NCI-H510A treated with DMSO at 0.1 percent for 48 hours (cell line): ENCODE data around the gene CMIP.

Experiments used
- DNase-seq: peaks from one replicate; lab custom pipeline; 2025; lab: John Stamatoyannopoulos, UW

The CMIP gene

DNA sequence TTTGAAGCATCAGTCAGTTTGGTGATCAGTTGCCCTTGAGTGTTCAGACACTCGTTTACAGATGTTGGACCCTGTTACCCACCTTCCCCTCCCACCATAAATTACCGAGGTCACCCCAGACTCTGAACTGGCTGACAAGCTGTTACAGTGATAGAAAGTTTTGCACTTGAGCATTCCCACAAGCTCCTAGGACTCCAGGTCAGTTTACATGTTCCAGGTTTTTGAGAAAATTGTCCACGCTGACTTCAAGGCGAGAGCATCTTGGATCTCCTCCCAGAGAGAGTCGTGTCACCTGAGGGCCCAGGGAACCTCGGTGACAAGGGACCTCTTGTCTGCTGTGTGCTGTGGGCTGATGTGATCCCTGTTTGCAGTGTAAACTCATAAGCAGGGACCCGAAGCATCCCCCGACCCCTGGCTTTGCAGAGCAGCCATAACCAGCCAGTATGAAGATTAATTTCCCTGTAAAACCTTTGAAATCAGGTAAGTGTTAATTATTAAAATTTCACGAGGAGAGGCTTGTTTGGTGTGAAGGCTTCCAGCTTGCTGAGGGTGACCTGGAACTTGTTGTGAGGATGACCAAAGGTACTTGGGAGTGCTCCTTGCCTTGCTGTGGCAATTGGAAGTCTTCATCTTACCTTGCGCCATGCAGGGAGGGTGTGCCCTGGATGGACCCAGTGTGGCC, 91.2 kb downstream of the CMIP start:
- DNase-seq, result no peak

DNA sequence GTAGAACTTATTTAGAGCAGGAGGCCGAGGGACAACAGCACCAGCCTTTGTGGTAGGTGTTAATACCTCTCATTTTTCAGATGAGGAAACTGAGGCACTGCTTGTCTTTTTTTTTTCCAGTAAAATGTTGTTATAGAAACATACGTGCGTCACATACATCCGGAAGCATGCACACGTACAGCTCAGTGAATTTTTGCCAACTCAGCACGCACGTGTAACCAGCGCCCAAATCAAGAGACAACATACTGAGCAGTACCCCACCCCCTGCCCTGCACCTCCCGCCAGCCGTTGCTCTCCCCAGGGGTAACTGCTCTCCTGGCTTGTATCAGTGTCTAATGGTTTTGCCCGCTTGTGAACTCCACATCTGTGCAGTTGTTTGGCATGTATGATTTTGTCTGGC, 92.0 kb downstream of the CMIP start:
- DNase-seq, result no peak

DNA sequence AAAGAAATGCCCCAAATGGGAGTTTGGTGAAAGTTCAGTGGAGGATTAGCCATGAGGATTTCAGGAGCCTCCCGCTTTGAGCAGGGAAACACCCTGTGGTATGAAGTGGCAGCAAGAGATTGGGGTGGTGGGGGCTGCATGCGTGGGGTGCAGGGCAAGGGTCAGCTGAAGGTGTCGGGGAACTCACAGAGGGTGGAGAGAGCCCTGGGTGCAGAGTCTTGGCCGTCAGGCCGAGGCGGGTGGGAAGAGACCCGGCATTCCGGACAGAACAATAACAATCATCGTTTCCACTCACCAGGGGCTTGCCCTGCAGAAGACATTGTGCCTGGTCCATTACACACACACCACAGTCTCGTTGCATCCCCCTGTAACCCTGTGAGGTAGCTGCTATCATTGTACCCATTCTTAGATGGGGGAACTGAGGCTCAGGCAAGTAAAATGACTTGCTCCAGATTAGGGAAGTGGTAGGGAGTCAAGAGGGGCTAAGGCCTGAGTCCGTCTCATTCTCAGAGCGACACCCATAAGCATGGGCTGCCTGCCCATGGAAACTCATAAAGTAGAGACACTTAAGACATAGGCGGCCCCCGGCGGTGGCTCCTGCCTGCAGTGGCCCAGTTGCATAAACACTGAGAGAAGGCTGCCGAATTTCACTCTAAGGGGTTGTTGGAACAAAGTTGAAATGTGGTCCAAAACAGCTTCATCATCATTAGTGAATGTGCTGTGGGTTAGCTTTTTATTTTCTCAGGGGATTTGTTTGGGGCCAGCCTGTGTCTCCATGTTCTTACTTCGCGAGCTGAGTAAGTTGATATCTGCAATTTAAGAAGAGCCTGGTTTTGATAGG, 93.3 kb downstream of the CMIP start:
- no peak for DNase-seq

DNA sequence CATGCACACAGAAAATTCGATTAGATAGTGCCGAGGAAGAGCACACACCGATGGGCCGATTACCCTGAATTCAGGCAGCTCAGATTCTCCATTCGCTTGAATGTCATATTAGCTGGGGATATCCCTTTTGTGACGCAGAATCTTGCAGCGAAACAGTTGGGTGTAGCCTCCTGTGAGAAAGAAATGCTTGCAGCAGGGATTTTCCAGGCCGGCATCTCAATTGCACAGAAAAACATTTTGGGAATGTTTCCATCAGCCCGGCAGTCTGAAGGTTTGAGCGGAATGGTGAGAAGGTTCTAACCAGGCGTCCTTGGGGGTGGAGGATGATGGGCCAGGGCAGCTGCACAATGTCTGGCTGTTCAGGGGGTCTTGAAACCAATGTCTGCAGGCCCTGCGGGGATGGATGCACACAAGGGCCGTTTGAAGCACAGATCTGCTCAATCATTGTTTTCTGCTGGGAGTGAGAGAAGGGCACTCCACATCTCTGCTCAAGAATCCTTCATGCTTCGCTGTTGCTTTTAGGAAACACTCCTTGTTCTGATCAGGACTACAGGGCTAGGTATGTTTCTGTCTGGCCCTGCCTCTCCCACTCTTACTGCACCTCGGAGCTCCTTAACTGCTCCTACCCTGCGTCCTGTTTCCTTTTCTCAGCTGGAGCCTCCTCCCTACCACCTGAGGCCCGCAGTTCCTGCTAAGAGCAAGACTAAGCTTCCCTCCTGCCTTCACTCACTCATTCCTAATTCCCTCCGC, 94.6 kb downstream of the CMIP start:
- no peak for DNase-seq

DNA sequence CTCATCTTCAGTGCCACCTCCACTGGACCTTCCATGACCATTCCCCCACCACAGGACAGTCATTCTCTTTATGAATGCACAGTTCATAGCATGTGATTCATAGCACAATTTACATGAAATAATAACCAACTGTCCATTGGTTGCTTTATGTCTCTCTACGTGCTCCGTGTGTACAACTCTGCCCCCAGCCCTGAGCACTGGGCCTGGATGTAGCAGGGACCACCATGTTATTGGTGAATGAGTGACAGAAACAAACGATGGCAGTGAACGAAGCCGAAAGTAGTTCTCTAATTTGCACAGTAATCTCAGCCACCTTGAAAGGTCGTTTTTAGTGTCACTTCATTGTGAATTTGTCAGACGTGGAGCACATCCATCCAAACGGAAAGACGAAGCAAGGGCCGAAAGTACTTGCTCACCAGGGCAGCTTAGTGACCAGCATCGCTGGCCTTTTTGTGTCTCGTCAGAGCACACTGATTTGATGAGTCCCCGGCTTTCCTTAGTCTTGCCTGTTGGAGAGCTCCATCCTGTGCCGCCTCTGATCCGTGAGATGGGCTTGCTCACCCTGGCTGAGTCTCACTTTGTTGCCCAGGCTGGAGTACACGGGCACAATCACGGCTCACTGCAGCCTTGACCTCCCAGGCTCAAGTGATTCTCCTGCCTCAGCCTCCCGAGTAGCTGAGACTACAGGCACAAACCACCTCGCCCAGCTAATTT, 95.3 kb downstream of the CMIP start:
- no peak for DNase-seq

DNA sequence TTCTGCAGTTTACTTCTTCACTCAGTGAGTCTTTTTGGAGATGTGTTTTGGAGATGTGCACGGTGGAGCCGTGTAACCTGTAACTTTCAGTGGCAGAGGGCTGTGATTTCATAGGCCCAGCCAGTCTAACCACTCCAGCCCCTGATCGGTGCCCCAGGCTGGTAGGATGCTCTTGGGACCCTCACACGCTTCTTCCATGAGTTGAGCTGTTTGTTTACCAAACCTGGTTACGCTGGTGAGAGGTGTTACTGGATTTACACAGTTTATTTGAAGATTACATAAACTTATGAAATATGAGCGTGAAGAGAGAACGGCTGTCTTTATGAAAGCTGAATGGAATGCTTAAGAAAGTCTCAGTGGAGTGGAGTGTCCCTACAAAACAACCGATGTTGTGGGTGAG, 96.7 kb downstream of the CMIP start:
- no peak for DNase-seq

DNA sequence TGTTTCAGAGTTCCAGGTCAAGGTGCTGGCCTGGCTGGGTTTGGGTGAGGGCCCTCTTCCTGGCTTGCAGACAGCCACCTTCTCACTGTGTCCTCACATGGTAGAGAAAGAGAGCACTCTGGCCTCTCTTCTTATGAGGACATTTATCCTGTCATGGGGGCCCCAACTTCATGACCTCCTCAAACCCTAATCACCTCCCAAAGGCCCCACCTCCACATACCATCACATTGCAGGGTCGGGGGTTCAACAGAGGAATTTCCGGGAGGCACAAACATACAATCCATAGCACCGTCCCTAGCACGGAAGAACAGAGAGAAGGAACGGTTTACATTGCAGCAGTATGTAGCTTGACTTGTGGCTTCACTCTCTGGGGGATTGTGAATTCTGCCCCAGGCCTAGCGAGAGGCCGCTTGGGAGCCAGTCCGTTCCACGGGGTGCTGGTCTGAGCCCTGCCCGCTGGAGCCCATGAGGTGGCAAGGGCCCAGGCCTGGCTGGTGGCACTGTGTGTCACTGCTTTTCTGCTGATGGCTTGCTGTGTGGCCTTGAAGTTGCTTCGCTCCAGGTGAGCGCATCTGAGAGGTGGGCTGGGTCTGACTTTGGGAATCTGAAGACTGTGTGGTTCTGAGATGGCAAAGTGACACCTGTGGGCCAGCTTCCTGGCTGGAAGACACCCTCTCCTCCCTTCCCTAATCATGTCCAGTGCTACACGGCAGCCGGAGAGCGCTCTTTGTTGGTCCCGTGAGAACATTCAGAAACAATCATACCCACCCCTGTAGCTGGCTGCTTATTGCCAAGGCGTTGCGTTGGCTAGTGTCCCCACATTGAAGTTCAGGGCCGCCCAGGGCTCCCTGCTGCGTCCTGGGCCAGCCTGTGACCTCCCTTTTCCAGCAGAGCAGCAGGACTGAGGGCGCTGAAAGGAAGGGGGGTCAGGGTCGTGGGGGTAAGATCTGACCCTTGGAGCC, 98.3 kb downstream of the CMIP start:
- no peak for DNase-seq

DNA sequence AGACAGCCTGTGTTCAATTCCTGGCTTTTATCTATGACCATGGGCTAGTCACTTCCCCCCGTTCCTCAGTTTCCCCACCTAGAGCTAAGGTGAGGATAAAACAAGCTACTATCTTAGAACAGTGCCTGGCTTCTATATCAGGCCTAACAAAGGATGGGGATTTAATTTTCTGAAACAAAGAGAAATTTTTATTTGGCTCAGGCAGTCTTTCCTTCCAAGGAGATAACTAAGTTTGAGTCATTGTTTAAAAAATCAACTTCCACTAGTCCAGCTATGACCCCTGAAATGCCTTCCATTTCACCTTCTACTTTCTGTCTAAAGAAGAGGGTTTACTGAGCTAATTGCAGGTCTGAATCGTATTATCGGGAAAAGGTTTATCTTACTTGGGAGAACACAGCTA, 99.0 kb downstream of the CMIP start:
- DNase-seq, result no peak

DNA sequence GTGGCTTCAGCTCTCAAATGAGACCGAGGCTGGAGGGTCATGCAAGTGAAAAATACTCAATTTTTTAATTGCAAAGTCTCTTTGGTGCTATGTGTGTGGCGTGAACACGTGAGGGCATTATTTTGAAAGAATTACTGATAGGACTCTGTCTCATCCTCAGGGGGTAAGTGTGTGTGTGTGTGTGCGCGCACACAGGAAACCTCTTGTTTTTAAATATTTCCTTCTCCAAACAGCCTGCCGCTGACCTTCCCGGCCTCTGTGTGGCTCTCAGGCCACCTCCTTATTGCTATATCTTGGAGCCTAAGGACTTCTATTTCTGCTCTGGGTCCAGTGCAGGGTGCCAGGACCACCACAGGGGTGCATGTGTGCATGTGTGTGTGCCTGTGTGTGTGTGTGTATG, 99.7 kb downstream of the CMIP start:
- no peak for DNase-seq

DNA sequence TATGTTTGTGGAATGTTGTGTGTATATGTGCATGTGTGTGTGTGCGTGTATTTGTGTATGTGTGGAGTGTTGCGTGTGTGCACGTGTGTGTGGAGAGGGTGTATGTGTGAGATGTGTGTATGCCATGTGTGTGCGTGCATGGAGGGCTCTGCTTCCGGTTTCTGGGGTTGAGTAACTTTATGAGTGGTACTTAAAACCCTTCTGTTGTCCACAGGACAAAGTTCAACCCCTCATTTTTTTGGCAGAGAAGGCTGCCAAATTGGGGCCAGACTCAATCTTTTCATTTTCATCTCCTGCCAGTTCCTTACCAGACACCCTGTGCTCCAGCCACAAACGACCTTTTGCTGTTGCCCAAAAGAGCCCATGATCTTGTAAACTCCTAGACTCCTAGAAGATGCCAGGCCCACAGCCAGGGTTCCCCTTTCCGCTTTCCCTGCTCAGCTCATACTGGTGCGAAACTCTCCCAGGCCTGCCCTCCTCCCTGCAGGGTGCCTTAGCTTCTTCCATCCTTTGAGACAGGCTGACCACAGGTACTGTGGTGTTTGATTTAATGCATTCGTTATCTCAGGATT, 100.2 kb downstream of the CMIP start:
- DNase-seq, result no peak

DNA sequence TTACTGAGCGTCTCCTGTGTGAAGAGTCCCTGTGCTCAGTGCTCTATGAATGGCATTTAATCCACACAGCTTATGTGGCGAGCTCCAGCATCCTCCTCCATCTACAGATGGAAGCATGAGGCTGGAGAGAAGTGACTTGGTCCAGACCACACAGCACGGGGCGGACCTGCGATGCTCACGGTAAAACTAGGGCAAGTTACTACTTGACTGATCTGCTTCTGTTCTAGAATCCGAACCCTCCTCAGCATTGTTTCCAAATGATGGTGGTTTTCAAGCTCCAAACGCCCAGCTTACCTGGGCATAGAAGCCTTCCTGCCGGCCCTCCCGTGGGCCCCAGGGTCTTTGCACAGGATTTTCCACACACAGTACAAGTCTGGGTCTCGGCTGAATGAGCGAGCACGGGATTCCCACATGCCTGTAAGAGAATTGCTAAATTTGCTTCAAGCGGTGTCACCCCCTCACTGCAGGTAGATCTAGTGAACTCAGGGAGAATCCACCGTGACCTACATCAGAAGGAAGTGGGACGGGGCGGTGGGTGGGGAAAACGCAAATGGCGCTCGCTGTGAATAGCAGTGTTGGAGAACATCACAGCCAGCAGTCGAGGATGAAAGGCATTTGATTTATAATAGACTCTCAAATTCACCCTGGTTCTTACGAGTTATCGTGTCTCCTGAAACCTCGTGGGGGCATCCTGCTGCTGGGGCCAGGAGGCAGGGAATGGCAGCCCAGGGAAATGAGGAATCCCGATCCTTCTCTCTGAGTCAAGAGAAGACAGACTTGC, 101.1 kb downstream of the CMIP start:
- no peak for DNase-seq

DNA sequence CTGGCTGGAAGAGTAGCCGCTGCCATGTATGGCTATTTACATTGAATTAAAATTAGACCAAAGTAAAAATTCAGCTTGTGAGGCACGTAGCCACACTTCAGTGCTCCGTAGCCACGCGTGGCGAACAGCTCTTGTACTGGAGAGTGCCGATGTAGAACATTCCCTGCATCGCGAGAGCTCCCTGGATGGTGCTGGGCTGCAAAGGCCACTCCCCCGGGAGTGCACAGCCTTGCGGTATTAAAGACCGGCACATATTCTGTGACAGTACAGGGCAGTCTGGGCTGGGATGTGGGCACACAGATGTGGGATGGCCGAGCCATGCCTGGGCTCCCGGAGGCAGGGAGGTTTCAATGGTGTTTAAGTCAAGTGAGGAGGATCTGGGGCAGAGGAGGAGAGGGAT, 102.2 kb downstream of the CMIP start:
- DNase-seq, result no peak

DNA sequence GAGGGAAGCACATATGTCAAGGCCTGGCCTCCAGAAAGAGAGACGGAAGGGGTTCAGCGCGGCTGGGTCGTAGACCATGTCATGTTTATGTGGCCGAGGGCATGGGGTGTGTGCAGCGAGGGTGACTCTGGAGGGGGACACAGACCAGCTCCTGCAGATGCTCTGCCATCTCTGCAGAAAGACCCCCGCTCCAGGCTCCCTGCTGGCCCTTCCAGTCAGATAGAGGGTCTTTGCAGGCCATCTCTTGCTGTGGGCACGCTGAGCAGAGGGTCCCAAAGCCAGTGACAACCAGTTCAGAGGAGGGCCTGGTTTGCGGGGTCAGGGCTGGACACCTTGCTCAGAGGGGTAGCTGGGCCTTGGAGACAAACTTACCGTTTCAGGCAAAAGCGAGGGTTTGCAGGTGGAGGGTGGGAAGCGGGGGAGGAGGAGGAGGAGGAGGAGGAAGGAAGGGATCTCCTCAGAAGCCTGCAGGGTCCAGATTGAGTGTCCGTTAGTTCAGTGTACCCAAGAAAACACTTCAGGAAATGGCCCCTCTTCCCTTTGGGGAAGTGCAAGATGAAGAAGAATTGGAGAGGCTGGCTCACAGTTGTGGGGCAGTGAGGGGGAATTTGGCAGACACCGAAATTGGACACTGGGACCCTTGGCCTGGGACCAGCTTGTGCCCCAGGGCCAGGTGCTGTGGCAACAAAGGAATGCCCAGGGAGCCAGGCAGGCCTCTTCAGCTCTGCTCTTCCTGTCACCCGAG, 102.8 kb downstream of the CMIP start:
- DNase-seq, result no peak

DNA sequence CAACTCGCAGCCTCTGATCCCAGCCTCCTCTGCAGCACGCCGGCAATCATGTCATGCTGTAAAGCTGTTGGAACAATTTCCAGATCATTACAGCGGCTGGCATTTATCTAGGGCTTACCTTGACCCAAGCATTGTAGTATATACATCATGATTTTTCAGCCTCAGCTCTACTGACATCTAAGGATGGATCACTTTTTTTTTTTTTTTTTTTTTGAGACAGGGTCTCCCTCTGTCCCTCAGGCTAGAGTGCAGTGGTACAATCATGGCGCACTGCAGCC, 103.3 kb downstream of the CMIP start:
- no peak for DNase-seq

DNA sequence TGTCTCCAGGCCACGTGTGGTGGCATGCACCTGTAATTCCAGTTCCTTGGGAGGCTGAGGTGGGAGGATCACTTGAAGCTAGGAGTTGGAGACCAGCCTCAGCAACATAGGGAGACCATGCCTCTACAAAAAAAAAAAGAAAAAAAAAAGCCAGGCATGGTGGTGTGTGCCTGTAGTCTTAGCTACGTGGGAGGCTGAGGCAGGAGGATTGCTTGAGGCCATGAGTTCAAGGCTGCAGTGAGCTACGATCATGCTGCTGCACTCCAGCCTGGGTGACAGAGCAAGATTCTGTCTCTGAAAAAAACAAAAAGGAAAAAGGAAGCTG, 103.9 kb downstream of the CMIP start:
- DNase-seq, result no peak

DNA sequence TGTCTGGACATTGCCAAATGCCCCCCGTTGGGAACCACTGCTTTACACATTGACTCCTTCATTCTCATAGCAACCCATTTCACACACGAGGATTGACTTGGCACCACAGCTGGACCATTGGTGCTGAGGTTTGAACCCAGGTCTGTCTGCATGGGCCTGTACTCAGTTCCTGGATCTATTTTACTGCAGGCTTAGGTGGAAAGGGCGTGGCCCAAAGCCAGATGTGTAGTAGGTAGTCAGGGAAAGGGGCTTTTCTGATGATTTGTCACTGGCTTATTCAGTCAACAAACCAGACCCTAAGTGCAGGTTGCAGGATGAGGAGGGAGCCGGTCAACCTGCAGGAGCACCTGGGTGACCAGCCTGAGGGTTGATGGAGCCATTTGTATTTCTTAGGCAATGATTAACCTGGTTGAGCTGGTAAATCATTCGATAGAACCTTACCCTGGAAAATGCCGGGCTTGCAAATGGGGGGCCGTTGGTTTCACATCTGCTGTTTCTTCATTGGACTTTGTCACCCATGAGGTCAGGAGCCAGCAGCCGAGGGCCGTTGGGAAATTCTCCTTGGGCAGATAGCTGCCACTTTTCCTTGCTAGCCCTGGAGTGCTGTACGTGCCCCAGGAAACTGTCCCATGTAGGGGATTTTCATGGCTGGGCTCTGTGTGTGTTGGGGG, 104.4 kb downstream of the CMIP start:
- DNase-seq, result no peak

DNA sequence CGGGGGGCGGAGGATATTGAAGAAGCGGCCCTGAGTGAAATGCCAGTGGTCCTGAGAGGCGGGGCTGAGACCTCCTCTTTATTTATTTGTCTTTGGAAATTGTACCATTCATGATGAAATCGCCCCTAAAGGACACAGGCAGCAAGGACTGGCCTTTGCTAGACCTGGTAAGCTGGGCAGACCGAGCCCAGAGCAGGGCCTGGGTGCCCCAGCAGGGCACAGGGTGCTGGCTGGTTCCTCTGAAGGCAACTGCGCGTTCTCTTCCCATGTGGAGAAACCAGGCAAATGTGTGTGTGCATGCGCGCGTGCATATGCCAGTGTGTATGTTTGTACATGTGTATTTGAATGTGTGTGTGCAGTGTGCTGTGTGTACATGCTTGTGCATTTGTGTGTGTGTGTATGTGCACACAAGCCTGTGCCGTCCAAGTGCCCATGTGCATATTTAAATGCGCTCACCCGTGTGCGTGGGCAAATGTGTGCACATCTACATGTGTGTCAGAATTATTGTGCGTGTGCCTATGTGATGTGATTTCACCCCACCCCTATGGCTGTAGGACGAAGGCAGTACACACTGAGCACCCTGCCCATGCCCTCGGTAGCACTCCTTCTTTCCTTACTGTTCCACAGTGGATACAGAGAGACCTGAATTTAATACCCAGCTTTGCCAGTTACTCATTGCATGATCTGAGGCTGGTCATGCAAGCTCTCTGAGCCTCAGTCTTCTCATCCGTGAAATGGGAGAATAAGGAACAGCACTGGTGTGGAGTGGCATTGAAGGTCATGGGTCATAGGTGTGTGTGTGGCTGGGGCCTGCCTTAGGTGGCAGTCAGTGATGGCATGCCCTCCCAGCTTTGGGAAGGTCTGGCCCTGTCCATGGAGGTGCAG, 105.2 kb downstream of the CMIP start:
- no peak for DNase-seq

DNA sequence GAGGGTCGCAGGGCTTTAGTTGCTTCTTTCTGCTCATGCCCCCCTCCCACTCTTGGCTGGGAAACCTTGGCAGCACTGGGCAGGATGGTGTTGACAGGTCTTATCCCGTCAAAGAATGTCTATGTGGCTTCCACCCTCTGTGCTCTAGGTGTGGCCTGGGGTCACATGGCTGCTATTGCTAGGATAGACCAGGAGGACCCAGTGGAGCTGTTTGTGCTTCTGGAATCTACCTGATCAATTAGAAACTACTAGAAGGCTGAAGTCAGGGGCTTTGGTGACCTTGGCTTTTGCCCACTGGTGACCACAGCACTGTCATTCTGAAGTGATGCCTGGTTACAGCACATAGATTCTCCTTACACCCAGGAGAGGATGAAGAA, 105.8 kb downstream of the CMIP start:
- no peak for DNase-seq
